ENCODE results near the gene DLL4.
"Not testable (repeated sequence)": the region's sequence is repeated elsewhere in the genome, so short reads cannot be mapped to it uniquely, and the experiment has no call there.

Gene DLL4

DNA sequence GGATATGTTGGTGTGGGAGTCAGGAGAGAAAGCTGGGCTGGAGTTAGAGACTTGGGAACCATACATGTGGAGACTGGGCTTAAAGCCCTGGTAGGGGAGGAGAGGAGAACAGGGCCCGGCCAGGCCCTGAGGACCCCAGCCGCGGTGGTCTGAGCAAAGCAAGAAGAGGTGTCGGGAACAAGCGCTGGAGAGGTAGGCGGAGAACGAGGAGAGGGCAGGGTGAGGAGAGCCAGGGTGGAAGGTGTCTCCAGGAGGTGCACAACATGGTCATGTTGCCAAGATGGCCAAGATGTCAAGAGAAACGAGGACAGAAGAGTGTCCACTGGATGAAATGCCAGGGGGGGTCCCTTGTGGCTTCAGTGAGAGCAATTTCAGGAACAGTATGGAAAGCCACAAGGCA, 29.6 kb downstream of the DLL4 start:
- DNase-seq (ENCODE audit: low spot score), result no peak

GRCh38 chr15:40959331-40960141, 30.4 kb downstream of the DLL4 start:
- DNase-seq (ENCODE audit: low spot score), result no peak

DNA sequence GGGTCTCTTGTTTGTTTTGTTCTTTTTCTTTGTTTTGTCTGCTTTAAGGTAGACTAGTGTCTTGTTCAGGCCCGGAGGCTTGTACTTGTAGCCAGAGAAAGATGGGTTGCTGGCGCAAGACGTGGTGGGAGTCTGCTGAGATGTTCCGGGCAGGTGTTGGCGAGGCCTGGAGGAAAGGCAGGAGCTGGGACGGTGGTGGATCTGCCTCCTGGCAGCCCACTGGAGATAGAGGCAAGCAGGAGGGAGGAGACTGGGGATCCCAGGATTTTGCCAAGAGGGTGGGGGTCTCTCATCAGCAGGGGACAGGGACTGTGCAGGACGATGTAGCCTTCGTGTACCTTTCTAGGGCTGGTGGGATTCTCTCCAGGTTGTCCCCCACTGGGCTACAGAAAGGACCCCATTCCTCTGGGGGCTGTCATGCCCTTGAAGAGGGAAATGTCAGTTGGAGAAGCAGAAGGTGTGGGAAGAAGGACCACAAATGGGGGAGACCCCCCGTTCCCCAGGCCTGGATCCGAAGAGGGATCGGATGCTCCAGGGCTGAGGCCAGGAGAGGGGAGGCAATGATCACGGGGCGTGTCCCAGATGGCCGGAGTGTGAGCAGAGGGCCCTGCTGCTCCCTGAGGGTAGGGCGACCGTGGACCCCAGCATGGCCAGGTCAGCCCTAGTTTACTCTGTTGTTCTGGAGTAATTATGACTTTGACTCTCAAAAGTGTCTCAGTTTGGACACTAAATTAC, 31.2 kb downstream of the DLL4 start:
- no peak for DNase-seq (ENCODE audit: low spot score)

DNA sequence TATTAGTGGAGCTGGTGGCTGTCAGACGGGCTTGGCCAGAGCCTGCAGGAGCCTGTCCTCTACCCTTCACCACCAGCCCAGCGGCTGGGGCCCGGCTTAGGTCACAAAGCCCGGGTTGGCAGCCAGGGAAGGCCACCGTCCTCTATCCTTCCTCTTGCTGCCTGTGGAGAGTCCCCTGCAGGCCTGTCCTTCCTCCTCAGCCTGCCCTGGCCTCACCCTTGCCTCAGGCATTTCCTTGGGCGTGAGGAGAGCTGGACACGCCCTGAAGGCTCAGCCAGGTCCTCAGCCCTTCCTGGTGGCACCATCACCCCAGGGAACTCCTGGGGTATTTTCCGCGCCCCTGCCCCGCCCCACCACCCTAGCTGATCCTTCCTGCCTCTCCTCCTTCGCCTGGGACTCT, 31.8 kb downstream of the DLL4 start:
- peak; percentile 36 for DNase-seq (ENCODE audit: low spot score)

DNA sequence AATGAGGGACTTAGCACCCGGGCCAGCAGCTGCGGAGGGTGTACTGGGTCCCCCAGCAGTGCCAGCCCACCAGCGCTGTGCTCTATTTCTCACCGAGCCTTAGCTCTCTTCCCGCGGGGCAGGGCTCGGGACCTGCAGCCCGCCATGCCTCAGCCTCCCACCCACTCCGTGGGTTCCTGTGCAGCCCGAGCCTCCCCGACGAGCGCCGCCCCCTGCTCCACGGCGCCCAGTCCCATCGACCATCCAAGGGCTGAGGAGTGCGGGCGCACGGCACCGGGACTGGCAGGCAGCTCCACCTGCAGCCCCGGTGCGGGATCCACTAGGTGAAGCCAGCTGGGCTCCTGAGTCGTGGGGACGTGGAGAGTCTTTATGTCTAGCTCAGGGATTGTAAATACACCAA, 32.6 kb downstream of the DLL4 start:
- DNase-seq (ENCODE audit: low spot score), result not testable (repeated sequence)

DNA sequence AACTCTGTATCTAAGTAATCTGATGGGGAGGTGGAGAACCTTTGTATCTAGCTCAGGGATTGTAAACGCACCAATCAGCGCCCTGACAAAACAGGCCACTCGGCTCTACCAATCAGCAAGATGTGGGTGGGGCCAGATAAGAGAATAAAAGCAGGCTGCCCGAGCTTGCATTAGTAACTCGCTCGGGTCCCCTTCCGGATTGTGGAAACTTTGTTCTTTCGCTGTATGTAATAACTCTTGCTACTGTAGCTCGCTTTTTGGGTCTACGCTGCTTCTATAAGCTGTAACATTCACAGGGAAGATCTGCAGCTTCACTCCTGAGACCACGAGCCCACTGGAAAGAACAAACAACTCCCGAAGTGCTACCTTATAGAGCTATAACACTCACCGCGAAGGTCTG, 33.2 kb downstream of the DLL4 start:
- not testable (repeated sequence) for DNase-seq (ENCODE audit: low spot score)

DNA sequence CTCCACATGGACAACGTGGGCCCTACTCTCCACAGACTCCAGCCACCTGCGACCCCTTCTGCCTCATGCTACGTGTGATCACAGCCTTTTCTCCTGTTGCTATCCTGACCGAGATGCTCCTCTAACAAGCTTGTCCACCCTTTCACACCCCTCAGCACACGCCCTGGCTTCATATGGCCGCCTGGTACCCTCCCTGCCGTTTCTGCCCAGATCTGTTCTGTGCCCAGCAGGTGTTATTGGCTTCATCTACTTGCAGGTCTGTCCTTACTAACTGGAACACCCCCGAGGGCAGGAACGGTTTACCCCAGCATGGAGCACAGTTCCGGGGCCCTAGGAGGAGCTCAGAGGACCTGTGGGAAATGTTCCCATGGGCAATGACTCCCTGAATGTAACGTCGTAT, 34.1 kb downstream of the DLL4 start:
- no peak for DNase-seq (ENCODE audit: low spot score)

DNA sequence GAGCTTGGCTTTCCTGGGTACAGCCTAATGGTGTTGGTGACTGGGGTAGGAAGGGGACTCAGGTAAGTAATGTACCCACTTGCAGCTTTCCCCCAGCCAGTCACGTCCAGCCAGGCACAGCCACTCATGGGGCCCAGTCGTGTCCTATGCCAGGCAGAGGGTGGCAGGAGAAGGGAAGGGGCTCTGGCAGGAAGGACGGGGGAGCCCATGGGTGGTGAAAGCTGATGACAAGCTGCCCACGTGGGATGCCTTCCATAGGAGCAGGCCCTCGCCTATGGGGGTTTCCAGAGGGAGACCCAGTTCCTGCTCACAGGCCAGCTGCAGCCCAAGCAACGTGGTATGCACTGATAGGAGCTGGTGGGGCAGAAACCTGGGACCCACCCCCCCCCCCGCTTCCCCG, 34.9 kb downstream of the DLL4 start:
- no peak for DNase-seq (ENCODE audit: low spot score)

DNA sequence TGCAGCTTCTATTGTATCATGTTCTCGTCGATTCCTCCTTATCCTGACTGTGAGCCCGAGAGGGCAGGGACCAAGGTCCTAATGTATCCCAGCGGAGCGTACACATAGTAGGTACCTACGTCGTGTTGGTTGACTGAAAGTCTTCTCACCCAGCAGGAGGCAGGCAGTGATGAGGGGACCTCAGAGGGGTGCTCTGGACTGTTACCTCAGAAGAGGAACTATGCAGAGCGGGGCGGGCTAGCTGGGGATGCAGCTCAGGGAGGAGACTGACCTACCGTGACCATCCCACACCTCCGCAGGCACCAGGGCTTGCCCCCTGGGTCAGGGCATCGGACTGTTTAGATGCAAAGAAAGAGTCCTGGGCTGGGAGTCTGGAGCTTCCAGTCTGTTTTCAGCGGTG, 35.5 kb downstream of the DLL4 start:
- no peak for DNase-seq (ENCODE audit: low spot score)

GRCh38 chr15:40968290-40969085, 39.3 kb downstream of the DLL4 start:
- no peak for DNase-seq (ENCODE audit: low spot score)

DNA sequence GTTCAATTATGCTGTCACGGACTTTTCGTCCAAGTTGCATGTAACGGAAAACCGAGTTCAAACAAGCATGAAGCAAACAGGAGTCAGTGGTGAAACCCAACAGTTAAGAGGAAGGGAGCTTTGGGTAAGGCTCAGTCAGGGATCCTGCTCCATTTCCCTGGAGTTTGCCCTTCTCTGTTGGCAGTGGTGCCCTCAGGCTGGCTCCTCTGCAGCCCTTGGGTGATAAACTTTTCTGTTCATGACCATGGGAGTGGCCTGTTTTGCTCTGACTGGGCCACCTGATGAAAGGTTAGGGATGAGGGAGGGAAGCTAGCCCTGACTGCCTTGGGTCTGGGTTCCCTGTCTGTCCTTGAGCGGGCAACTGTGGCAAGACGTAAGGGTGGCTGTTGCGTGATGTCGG, 40.2 kb downstream of the DLL4 start:
- no peak for DNase-seq (ENCODE audit: low spot score)

DNA sequence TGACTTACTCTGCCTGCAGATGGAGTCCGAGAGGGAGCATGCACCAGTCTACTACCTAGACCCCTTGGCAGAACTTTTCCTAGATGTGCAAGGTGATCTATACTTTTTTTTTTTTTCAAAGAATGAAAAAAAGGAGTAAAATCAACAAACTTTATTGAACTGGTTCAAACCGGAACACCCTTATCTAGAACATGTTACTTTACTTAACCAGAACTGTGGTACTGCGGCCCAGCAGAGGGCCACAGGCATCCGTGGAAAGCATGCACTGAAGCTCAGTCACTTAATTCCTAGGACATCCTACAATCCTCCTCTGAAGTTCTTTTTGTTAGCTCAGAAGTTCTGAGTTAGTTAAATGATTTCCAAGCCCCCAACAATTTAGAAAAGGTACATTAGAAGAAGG, 45.7 kb downstream of the DLL4 start:
- no peak for DNase-seq (ENCODE audit: low spot score)

GRCh38 chr15:40976819-40977218, 47.7 kb downstream of the DLL4 start:
- no peak for DNase-seq (ENCODE audit: low spot score)

DNA sequence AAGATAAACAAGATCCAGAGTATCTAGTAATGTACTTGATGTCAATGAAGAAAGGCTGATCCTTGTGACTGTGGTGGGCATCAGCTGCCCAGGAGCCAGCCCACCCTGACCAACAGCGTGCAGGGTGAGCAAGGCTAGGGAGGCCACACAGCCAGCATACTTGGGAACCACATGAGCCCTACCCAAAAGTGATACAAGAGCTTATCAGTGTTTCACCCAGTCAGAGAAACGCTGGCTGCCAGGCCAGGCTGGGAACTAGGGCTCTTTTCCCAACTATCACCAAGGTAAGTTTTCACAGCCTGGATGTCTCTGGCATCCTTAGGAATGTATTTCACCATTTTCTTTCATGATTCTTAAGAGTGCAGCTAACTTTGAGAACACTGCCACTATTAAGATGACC, 49.0 kb downstream of the DLL4 start:
- DNase-seq (ENCODE audit: low spot score), result no peak

DNA sequence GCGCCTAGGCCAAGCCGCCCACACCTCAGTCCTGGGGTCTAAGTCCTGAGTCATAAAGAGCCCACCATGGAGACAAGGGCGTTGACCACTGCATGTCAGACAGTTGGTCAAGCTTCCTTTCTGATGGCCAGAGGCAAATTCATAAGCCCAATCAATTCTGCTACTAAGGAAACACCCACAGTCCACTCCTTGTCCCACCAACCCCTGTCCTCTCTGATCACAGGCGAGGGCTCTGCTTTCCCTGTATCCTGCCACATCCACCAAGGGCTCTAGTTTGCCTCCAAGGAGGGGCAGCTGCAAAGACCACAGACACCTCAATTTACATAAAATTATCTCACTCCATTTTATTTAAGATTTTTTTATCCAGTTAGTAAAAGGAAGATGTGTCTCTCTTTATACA, 49.4 kb downstream of the DLL4 start:
- DNase-seq (ENCODE audit: low spot score), result no peak

DNA sequence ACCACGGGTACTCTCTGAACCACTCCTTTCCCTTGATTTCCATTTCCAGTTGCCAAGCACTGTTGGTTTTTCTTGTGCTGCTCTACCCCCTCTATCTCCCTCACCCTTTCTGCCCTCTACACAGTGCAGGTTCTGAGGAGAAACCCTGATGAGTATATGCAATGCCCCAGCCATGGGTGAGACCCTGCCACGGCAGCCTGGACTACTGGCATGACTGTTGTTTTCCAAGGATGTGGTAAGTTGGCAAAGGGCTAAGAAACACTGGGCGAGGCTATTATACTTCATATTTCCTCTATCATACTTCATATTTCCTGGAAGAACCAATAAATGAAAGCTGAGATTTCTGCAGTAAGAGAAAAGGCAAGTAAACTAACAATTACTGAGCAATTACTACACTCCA, 52.0 kb downstream of the DLL4 start:
- no peak for DNase-seq (ENCODE audit: low spot score)

DNA sequence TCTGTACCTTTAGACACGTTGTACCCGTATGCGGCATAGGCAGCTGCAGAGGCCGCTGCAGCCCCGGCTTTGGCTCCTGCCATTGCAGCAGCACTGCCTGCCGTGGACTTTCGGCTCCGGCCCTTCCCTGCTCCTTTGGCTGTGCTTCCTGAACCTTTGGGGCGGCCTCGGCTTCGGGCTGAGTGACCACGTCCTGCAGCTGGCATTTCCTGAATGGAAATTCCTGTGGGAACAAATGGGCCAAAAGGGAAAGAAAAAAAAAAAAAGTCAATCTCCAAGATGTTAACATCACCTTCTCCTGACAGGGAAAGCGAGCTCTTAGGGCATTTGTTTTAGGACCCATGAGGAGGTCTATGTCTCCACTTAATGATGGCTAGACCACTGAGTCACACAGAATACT, 53.7 kb downstream of the DLL4 start:
- no peak for DNase-seq (ENCODE audit: low spot score)

DNA sequence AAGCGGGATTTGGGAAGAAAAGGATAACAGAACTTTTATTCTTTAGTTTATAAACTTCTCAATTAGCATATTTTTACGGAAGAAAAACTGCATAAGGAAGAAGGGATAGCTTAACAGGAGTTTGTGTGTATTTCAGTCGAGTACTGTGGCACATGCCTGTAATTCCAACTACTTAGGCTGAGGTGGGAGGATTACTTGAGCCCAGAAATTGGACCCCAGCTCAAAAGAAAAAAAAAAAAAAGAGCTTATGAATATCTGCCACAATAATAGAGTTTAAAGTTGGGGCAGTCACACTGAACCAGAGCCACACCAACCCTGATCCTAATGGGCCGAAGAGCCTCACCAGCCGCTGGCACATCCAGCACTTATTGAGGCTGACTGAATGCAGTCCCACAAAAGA, 55.3 kb downstream of the DLL4 start:
- no peak for DNase-seq (ENCODE audit: low spot score)

GRCh38 chr15:40984964-40985363, 55.8 kb downstream of the DLL4 start:
- DNase-seq (ENCODE audit: low spot score), result no peak

DNA sequence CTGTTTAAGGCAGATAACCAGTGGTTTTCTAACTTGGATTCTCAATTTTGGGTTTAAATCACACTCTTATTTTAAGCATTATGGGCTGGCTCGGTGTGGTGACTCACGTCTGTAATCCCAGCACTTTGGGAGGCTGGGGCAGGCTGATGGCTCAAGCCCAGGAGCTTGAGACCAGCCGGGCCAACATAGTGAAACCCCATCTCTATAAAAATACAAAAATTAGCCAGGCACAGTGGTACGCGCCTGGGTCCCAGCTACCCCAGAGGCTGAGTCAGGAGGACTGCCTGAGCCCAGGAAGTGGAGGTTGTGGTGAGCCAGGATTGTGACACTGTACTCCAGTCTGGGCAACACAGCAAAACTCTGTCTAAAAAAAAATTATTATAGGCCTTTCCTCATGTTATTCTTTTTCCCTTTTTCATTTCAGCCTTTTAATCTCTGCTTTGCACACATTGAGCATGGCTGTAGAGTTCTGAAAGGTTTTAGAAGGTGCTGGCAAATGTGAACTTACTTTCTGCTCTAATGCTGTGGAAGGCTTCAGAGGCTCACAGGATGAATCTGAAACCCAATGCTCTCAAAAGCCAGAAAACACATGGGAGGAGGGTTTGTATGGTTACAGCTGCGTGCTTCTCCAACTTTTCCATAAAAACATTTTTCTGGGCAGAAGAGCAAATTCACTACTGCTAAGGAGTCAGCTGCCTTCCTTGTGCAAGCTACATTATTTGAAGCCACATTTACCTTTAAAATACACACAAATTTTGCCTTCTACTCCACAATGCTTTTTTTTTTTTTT, 56.6 kb downstream of the DLL4 start:
- no peak for DNase-seq (ENCODE audit: low spot score)

- DNase-seq (ENCODE audit: low spot score), result no peak
These were observed 57.7 kb downstream of the DLL4 start for GRCh38 chr15:40986820-40987219.

DNA sequence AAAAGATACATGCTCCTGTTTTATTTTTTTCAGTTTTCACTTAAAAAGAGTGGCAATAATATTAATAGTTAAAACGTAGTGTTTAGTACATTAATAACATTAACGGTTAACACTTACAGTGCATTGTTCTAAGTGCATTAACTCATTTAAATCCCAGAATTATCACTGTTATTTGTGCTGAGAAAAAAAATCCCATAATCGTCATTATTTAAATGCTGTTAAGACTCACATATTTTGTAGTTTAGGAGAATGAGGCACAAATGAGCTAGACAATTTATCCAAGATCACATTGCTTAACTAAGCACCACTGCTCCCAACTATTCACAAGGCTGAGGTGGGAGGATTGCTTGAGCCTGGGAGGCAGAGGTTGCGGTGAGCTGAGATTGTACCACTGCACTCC, 59.0 kb downstream of the DLL4 start:
- DNase-seq (ENCODE audit: low spot score), result no peak

Measured in SW480 (cell line).